Measurements from ENCODE around the gene USF2.

The USF2 gene

DNA sequence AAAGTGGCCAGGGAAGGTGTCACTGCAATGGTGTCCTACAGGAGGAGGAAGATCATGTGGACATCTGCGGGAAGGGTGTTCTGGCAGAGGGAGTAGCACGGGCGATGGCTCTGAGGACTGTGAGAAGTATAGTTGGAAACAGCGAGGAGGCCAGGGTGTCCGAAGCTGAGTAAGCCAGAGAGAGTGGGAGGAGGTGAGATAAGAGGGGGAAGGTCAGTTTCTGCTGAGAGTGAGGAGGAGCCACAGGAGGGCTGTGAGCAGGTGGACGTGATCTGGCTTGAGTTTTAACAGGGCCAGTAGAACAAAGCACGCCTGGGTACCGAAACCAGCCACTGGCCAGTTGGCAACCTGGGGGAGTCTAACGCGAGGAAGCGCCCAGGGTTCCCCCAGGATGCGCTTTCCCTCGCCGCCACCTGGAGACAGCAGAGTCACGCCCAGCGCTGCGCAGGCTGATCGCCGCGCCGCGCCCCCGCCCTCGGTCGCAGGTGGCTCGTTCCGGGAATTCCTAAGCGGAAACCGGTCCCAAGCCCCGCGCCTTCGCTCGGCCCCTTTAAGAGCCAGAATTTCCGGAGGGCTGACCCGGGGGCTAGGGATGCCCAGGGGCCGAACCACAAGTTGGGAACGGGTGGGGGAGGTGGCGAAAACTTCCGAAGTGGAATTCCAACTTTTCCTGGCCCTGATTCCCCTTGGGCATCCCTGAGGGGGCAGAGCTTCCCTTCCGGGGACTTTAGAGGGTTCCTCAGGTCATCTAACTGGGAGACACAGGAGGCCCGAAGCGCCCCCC, 21.0 kb upstream of the USF2 start:
- peak overlapping the region in 1 of 2 donors; percentile 5 for H3K4me3 ChIP-seq (replicated peaks in 1 of 2; ENCODE audit: low read depth in 2 of 2, low read length in 2 of 2)
- TF ChIP-seq, protein P1, sequence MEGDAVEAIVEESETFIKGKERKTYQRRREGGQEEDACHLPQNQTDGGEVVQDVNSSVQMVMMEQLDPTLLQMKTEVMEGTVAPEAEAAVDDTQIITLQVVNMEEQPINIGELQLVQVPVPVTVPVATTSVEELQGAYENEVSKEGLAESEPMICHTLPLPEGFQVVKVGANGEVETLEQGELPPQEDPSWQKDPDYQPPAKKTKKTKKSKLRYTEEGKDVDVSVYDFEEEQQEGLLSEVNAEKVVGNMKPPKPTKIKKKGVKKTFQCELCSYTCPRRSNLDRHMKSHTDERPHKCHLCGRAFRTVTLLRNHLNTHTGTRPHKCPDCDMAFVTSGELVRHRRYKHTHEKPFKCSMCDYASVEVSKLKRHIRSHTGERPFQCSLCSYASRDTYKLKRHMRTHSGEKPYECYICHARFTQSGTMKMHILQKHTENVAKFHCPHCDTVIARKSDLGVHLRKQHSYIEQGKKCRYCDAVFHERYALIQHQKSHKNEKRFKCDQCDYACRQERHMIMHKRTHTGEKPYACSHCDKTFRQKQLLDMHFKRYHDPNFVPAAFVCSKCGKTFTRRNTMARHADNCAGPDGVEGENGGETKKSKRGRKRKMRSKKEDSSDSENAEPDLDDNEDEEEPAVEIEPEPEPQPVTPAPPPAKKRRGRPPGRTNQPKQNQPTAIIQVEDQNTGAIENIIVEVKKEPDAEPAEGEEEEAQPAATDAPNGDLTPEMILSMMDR (IDR thresholded peaks at IDR 0.05; ENCODE audit: low read depth, low read length) = no peak
- DNase-seq (ENCODE audit: low read depth in 2 of 2) = no peak

DNA sequence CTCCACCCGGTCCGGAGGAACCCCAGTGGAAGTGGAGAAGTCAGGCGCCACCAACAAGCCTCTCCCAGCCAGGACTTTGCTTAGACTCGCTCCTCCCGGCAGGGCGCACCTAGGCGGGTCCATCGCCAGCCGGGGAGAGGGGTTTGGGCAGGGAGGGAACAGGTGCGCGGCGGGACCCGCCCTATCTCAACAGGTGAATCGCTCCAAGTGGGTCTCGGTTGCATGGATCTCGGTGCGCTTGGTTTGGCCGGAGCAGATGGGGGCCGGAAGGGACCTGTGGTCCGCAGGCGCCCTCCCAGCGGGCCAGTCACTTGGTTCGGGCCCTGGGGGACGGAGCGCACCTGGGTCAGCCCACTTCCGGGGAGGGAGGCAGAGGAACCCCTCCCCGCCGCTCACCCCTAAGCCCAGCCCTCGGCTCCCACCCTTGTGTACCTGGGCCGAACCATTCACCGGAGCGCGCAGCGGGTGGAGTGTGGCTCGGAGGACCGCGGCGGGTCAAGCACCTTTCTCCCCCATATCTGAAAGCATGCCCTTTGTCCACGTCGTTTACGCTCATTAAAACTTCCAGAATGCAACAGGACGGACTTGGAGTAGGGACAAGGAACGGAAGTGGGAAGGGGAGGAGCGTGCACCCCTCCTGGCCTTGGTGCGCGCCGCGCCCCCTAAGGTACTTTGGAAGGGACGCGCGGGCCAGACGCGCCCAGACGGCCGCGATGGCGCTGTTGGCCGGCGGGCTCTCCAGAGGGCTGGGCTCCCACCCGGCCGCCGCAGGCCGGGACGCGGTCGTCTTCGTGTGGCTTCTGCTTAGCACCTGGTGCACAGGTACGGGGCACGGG, 20.2 kb upstream of the USF2 start, which contains the start of gene LSR:
LSR (plus strand) TSS at position 693 of the 836 bp plus-strand sequence; CDS start at position 714, 21 bp downstream.
- H3K4me3 ChIP-seq (replicated peaks in 1 of 2; ENCODE audit: low read depth in 2 of 2, low read length in 2 of 2) = peak within 1 kb of the TSS in 1 of 2 donors; percentile 13
- TF ChIP-seq, protein P1 (IDR thresholded peaks at IDR 0.05; ENCODE audit: low read depth, low read length) = no peak
- DNase-seq (ENCODE audit: low read depth in 2 of 2) = no peak

DNA sequence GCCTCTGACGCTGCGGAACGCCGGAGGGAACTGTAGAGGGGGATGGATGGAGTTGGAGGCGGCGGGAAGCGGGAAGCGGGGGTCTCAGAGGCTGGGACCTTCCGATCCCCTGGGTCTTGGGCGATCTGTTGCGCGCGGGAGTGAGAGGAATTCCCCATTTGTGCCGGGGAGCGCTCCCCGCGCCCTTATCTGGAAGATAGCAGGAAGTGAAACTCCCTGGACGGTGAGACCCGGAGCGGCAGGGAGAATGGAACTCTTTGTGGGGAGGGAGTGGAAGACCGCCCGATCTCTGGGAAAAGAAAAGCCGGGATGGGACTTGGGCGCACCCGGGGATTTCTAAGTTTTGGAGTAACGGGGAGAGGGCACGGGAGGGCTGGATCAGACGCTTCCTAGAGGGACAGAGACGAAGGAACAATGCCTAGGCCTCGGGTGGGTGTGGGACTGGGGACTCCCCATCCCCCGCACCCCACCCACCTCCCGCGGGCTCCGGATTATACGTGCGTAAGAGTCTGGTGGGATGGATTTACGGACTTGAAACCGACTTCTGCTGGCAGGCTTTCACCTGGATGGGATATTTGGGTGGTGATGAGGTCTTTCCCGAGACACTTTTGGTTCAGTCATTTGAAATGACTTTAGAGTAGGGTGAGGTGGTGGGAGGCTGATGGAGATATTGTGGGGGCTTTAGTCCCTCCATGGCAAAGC, 19.5 kb upstream of the USF2 start:
- no peak for DNase-seq (ENCODE audit: low read depth in 2 of 2)
- TF ChIP-seq, protein P1 (IDR thresholded peaks at IDR 0.05; ENCODE audit: low read depth, low read length) = no peak
- H3K4me3 ChIP-seq (replicated peaks in 1 of 2; ENCODE audit: low read depth in 2 of 2, low read length in 2 of 2) = peak overlapping the region in 1 of 2 donors; percentile 13

DNA sequence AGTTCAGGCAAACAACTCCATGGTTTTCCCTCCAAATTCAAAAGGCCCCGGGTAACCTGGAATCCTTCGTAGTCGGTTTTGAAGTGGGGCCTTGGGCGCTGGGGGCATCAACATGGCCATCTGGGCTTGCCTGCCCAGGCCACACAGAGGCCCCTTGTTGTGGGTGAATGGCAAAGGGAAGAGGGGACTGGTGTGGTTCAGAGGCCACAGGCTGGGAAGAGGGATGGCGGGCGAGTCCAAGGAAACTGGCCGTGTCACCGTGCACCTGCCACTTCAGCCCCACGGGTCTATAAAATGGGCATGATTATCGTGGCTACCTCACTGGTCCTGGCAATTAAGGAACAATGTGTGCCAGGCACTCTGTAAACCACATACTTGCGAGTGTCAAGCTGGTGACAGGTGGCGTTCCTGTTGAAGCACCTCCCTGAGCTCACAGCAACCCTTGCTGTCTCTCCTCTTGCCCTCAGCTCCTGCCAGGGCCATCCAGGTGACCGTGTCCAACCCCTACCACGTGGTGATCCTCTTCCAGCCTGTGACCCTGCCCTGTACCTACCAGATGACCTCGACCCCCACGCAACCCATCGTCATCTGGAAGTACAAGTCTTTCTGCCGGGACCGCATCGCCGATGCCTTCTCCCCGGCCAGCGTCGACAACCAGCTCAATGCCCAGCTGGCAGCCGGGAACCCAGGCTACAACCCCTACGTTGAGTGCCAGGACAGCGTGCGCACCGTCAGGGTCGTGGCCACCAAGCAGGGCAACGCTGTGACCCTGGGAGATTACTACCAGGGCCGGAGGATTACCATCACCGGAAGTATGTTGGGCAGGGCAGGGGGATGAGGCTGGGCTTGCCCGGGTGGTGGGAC, 18.7 kb upstream of the USF2 start:
- TF ChIP-seq, protein P1 (IDR thresholded peaks at IDR 0.05; ENCODE audit: low read depth, low read length) = no peak
- H3K4me3 ChIP-seq (replicated peaks in 1 of 2; ENCODE audit: low read depth in 2 of 2, low read length in 2 of 2) = no peak overlapping the region
- DNase-seq (ENCODE audit: low read depth in 2 of 2) = no peak

DNA sequence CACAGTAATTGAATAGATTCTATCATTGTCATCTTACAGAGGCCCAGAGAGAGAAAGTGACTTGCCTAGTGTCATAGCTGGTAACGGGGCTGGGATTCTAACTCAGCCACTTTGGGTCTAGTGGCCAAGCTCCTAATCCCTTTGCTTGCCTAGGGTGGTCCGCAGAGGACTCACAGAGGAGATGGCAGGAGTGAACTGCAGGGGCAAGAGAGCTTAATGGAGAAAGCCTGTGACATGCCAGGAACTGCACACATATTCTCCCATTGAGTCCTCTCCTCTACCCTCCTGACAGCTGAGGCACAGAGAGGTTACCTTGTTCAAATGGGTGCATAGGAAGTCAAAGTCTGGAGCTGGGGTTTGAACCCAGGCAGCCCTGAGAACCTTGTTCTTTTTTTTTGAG, 17.3 kb upstream of the USF2 start:
- TF ChIP-seq, protein P1 (IDR thresholded peaks at IDR 0.05; ENCODE audit: low read depth, low read length) = no peak
- H3K4me3 ChIP-seq (replicated peaks in 1 of 2; ENCODE audit: low read depth in 2 of 2, low read length in 2 of 2) = no peak overlapping the region
- no peak for DNase-seq (ENCODE audit: low read depth in 2 of 2)
